Stimulated activated naive CD8-positive, alpha-beta T cell treated with anti-CD3 and anti-CD28 coated beads, Interleukin-15, Interleukin-2, amounts not matched to agents 100 ng/mL and 50 ng/mL, for 24 hours (primary cell): Measurements from ENCODE around the gene ACOT11.

Experiments used
- H3K27ac Mint-ChIP-seq: one replicate; pipeline ENCODE4 v1.8.0; 2021; ENCODE audit warnings: mild to moderate bottlenecking, mixed read lengths
- H3K27me3 Mint-ChIP-seq: one replicate; pipeline ENCODE4 v1.8.0; 2021; ENCODE audit warnings: mixed read lengths
- H3K36me3 Mint-ChIP-seq: one replicate; pipeline ENCODE4 v1.8.0; 2021; ENCODE audit warnings: low read depth, mixed read lengths
- H3K4me1 Mint-ChIP-seq: one replicate; pipeline ENCODE4 v1.8.0; 2021; ENCODE audit warnings: low read depth, mixed read lengths
- H3K4me3 Mint-ChIP-seq: one replicate; pipeline ENCODE4 v1.8.0; 2021; ENCODE audit warnings: mild to moderate bottlenecking, mixed read lengths
- H3K9me3 Mint-ChIP-seq: one replicate; pipeline ENCODE4 v1.8.0; 2021; ENCODE audit warnings: mixed read lengths

The ACOT11 gene

DNA sequence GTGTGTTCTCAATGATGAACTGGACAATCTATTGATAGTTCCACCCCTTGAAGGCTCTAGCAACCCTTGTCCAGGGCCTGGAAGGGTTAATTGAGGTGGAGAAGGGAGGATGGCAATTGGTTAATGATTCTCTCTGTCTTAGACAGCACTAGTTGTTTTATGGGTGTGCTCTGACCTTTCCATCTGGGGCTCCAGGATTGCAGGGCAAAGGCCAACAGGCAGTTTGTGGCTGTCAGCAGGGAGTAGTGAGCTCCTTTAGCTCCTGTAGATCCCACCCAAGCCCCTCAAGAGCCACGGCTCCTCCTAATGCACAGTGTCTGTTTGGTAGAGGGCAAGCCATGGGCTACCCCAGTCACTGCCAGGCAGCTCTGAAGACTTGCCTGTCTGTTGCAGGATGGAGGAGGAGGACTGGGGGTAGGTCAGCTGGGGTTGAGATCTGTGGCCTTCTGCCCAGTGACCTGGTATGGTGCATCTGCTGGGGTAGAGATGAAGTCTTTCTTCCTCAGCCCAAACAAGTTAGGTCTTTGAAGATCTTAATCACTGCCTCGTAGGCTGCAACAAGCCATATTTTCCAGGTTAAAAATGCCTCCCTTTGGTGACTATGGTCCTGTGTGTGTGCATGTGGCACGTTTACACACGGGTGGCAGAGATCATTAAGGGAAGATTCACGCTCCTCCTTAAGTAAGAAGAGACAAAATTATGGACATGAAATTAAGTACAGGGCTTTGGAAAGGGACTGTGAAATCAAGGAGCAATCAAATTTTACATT is 101.3 kb downstream of the ACOT11 start:
- H3K9me3 Mint-ChIP-seq = no peaks in the 10 kb centered on the region
- H3K4me1 Mint-ChIP-seq = no peaks in the 10 kb centered on the region
- no peaks in the 10 kb centered on the region for H3K27me3 Mint-ChIP-seq
- no peak overlapping the region for H3K27ac Mint-ChIP-seq
- H3K4me3 Mint-ChIP-seq = no peak overlapping the region
- no peaks in the 10 kb centered on the region for H3K36me3 Mint-ChIP-seq

DNA sequence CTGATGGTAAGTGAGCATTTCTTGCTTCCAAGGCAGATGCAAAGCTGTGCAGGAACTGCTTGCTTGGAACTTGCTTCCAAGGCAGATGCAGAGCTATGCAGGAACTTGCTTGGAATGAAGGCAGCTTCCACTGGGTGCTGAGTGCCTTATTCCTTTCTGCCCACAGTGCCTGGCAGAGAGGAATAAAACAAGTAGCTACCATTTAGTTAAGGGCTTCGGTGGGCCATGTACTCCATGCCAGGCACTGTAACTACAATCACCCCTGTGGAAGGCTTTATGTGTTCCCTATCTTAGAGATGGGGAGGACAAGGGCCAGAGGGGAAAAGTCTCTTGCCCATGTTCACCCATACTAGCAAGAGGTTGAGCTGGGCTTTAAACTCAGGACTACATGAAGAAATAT is 101.9 kb downstream of the ACOT11 start:
- Mint-ChIP-seq H3K36me3 (no peaks in the 10 kb centered on the region), H3K4me3 (no peak overlapping the region), H3K27ac (no peak overlapping the region), H3K27me3 (no peaks in the 10 kb centered on the region), H3K9me3 (no peaks in the 10 kb centered on the region), H3K4me1 (no peaks in the 10 kb centered on the region)

DNA sequence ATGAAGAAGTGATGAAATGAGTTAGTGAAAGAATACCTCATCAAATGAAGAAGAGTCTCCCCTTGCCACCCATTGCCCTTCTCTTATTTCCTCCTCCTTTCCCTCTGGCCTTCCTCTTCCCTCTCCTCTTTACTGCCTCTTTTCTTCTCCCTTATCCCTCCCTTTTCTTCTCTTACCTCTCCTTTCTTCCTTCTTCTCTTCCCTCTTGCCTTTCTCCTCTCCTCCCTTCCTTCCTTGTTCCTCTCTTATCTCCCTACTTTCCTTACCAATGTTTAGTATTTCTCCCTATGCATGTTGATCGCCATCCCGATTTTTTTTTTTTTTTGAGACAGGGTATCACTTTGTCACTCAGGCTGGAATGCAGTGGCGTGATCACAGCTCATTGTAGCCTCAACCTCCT is 102.4 kb downstream of the ACOT11 start:
- no peak overlapping the region for H3K27ac Mint-ChIP-seq
- no peak overlapping the region for H3K4me3 Mint-ChIP-seq
- H3K9me3 Mint-ChIP-seq = no peaks in the 10 kb centered on the region
- H3K36me3 Mint-ChIP-seq = no peaks in the 10 kb centered on the region
- no peaks in the 10 kb centered on the region for H3K4me1 Mint-ChIP-seq
- H3K27me3 Mint-ChIP-seq = no peaks in the 10 kb centered on the region

DNA sequence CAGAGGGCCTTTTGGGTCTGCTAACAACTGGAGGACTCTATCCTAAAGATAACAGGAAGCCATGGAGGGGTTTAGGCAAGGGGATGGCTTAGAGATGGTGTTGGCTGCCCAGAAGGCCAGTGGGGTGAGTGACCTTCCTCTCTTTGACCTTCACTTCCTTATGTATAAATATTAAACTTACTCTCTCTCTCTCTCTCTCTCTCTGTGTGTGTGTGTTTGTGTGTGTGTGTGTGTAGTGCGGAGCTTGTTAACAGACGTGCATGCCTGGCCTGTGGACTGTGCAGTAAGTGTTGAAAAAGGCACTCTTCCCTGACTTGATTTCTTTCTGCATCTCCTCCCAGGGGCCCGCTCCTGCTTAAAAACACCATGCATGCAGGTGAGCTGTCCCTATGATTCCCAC is 103.6 kb downstream of the ACOT11 start:
- H3K27me3 Mint-ChIP-seq = no peaks in the 10 kb centered on the region
- no peaks in the 10 kb centered on the region for H3K4me1 Mint-ChIP-seq
- no peak overlapping the region for H3K27ac Mint-ChIP-seq
- H3K9me3 Mint-ChIP-seq = no peaks in the 10 kb centered on the region
- no peaks in the 10 kb centered on the region for H3K36me3 Mint-ChIP-seq
- H3K4me3 Mint-ChIP-seq = no peak overlapping the region

DNA sequence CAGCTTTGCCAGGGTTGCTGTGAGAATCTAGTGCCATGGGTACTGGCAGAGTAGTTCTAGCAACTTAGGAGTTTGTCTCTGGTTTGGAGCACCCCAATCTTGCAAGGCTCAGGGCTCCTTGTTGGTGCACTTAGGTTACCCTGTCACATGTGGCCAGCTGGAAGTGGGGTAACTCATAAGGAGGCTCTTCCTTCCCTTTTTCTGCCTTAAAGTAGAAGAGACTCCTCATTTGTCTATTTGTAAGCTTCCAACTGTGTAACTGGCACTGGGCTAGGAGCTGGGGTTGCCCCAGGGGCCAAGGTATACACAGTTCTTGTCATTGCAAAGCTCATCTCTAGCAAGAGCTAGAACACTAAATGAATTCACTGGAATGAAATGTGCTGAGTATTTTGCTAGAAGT is 104.1 kb downstream of the ACOT11 start:
- Mint-ChIP-seq H3K27ac (no peak overlapping the region), H3K4me1 (no peaks in the 10 kb centered on the region), H3K36me3 (no peaks in the 10 kb centered on the region), H3K27me3 (no peaks in the 10 kb centered on the region), H3K9me3 (no peaks in the 10 kb centered on the region), H3K4me3 (no peak overlapping the region)

DNA sequence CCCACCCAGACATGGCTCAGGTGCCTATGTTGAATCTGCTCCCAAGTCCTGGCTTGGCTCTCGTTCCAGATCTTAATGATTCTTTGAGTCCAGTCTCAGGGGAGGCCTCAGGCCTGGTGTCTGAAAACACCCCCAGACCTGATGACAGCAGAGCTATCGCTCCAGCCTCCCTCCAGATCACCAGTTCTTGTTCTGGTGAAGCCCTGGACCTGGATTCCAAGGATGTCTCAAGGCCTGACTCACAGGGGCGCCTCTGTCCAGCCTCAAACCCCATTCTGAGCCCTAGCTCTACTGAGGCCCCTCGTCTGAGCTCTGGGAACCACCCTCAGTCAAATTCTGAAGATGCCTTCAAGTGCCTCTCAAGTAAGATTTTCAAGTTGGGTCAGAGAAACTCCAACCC is 105.0 kb downstream of the ACOT11 start:
- Mint-ChIP-seq H3K27ac (no peak overlapping the region), H3K4me1 (no peaks in the 10 kb centered on the region), H3K36me3 (no peaks in the 10 kb centered on the region), H3K4me3 (no peak overlapping the region), H3K9me3 (no peaks in the 10 kb centered on the region), H3K27me3 (no peaks in the 10 kb centered on the region)

DNA sequence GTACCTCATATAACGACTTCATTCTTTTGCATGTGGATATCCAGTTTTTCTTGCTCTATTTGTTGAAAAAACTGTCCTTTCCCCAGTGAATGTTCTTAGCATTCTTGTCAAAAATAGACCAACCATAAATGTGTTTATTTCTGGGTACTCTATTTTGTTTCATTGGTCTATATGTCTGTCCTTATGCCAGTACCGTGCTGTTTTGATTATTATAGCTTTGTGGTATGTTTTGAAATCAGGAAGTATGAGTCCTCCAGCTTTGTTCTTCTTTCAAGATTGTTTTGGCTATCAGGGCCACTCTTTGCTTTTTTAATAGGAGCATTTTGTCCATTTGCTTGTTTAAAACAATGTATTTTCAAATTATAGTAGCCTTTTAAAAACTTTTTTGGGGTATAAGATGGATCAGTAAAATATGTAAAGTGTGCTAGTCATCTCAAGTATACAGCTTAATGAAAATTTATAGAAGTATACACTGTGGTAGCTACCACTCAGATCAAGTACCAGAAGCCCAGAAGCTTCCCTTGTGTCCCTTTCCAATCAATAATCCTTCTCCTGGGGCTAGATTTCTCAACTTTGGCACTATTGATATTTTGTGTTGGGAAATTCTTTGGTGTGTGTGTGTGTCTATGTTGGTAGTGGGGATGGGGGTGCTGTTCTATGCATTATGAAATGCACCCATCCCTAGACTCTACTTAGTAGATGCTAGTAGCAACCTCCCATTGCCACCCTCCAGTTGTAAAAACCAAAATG is 110.3 kb downstream of the ACOT11 start:
- no peak overlapping the region for H3K27ac Mint-ChIP-seq
- no peaks in the 10 kb centered on the region for H3K27me3 Mint-ChIP-seq
- no peaks in the 10 kb centered on the region for H3K4me1 Mint-ChIP-seq
- H3K36me3 Mint-ChIP-seq = no peaks in the 10 kb centered on the region
- H3K4me3 Mint-ChIP-seq = no peak overlapping the region
- no peaks in the 10 kb centered on the region for H3K9me3 Mint-ChIP-seq
